Stomach (tissue), 9 donors: ENCODE data around the gene ASMTL. TPM values are rescaled to one million over a fixed set of nuclear protein-coding genes. Genes with fewer than 3 reads are reported as not detected.
A peak's percentile ranks its signal among the peaks of the same experiment; 100 is the strongest.

Source experiments
- DNase-seq, 2 donors: peaks; one replicate each; pipeline versions ENCODE4 v3.0.0 to v3.0.0-alpha.2; 2013 to 2019
- H3K27ac ChIP-seq, 5 donors: fragments of 200-600 bp in 4 of 5; sonication (generic) in 4 of 5; one replicate each; pipeline ENCODE4 v1.5.1; 2013 to 2019; ENCODE audit warnings: mild to moderate bottlenecking in 1 of 5, moderate library complexity in 1 of 5
- H3K27me3 ChIP-seq, 3 donors: fragments of 200-600 bp; sonication (generic); one replicate each; pipeline ENCODE4 v1.5.1; 2017 to 2019; ENCODE audit warnings: mixed run types in 1 of 3
- H3K36me3 ChIP-seq, 4 donors: fragments of 200-600 bp; sonication (generic); 1 replicate in 3 of 4; 2 replicates in 1 of 4; pipeline ENCODE4 v1.5.1; 2016 to 2019
- H3K4me1 ChIP-seq, 4 donors: fragments of 200-600 bp; sonication (generic); one replicate each; pipeline ENCODE4 v1.5.1; 2016 to 2019
- H3K4me3 ChIP-seq, 4 donors: fragments of 200-600 bp; sonication (generic) in 3 of 4; one replicate each; pipeline ENCODE4 v1.5.1; 2016 to 2019; ENCODE audit warnings: mild to moderate bottlenecking in 1 of 4
- H3K9me3 ChIP-seq, 4 donors: fragments of 200-600 bp; sonication (generic); one replicate each; pipeline ENCODE4 v1.5.1; 2016 to 2019
- EP300 ChIP-seq: sonication (generic); formaldehyde crosslinking; IDR thresholded peaks from one replicate; pipeline ENCODE4 v1.6.1; 2017; ENCODE audit warnings: antibody characterized with exemption
- POLR2A ChIP-seq, 4 donors: fragments of 450-650 bp; IDR thresholded peaks; one replicate each; pipeline ENCODE4 v1.6.1; 2016; ENCODE audit warnings: antibody characterized with exemption in 4 of 4, control low read depth in 2 of 4, mild to moderate bottlenecking in 1 of 4, moderate library complexity in 1 of 4
- POLR2AphosphoS5 ChIP-seq, 3 donors: sonication (generic); formaldehyde crosslinking; IDR thresholded peaks; one replicate each; pipeline ENCODE4 v1.6.1; 2016; ENCODE audit warnings: antibody characterized with exemption in 3 of 3
- WGBS, 5 donors: extraction: QIAGEN DNeasy Blood & Tissue Kit in 3 of 5; methylation state at CpG; one replicate each; pipeline versions ENCODE4 v1.1.5 to v1.1.7; 2013 to 2018; 5-methylcytosine and 5-hydroxymethylcytosine counted together
- intact Hi-C: fragments of 100-400 bp; cut with DNase I; formaldehyde crosslinking; loops from one replicate; pipeline ENCODE4 v1.15.1; 2023; ENCODE audit warnings: low total_unique reads
- polyA plus RNA-seq, 3 donors: library from polyadenylated mRNA; stranded (reverse); fragments of 200-250 nt; gene quantifications; one replicate each; pipeline ENCODE4 v1.2.3, GENCODE V29; 2013
- total RNA-seq, 5 donors: library from RNA; depleted of rRNA; stranded (reverse); fragments of >200 nt; gene quantifications; one replicate each; pipeline versions ENCODE4 v1.1.0 to v1.2.3, GENCODE V29; 2014 to 2016
- TF ChIP-seq, protein P1 (sequence below), 7 experiments: fragments of 450-650 bp in 4 of 7; fragments of 200-600 bp in 3 of 7; sonication (generic) in 3 of 7; IDR thresholded peaks; one replicate each; pipeline ENCODE4 v1.5.1; 2016 to 2019; ENCODE audit warnings: antibody characterized with exemption in 7 of 7, control low read depth in 2 of 7, mild to moderate bottlenecking in 1 of 7
- donor health status: healthy with polysubstance abuse.
- donor health status: Bipolar disorder and iron deficiency.
- donor health status: healthy.

ASMTL gene
- total and polyA plus RNA-seq, 8 donors: 5.8 to 45.8 (median 17.9) TPM

DNA sequence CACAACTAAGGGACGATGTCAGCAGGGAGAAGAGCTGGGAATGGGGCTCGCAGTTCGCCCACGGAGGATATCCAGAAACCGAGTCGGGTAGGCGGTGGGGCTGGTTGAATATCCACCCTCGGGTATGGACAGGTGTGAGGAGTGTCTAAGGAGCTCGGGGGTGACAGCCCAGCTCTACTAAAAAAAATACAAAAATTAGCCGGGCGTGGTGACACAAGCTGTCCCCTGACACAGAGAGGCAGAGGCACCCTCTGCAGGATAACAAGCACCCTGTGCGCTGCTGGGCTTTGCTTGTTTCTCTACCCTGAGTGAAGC, 12.2 kb upstream of the ASMTL start:
- H3K9me3 ChIP-seq: no peaks in the 10 kb centered on the region
- intact Hi-C loops: loop anchor here (10.0 kb wide), 1 partner anchor 110 kb away; no protein-coding TSS in a partner anchor
- peaks cover 0 to 7% (median 0%) of the 10 kb centered on the region in 4 donors for H3K36me3 ChIP-seq
- TF ChIP-seq POLR2AphosphoS5 (IDR thresholded peaks at IDR 0.05): no peak
- 53 to 76% (median 72%) methylated on average over 11 to 12 of the region's 12 CpGs for WGBS, 5 donors
- no peak overlapping the region for H3K4me3 ChIP-seq
- H3K27me3 ChIP-seq: peaks cover 0 to 57% (median 13%) of the 10 kb centered on the region in 3 donors
- peak overlapping the region in 1 of 5 donors; percentile 1 for H3K27ac ChIP-seq
- H3K4me1 ChIP-seq: peaks cover 0 to 32% (median 6%) of the 10 kb centered on the region in 4 donors
- peak in 1 of 2 donors; percentile 18 for DNase-seq

DNA sequence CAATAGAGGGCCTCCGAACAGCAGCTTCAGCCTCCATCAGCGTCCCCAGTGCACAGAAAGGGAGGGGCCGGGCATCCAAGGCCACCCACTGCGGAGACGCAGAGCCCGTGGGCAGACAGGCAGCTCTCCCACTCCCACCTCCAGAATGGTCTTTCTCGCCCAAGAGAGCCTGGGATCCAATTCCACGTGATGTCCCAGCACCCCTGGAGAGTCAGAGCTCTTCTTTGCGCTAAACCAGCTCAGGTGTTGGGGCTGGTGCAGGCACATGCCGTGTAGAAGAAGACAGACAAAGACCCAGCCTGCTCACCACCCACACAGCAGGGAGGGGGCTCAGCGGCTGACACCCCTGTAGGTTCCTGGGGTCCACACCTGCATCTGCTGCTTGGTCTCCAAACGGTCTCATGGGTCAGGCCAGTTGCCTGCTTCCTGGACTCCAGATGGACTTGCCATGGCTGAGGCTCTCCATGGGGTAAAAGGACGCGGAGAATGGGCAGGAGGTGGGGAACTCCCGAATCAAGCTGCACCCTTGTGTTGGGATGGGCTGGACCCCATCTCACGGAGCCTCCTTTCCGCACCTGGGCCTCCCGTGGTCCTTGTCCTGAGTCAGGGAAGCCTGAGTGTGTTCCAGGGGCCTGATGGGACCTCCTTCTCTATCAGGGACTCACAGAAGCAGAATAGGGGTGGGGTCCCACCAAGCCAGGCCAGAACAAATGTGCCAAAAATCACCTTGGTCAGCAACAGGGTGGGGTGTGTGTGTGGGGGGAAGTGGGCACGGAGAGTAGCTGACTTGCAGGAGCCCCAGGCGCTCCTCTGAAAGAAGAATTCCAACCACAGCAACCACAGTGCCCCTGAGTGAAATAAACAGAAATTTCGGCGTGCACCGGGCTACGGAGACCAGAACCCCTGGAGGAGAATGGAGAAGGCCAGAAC, 11.6 kb upstream of the ASMTL start:
- TF ChIP-seq POLR2AphosphoS5 (IDR thresholded peaks at IDR 0.05) (no peak), EP300 (no peak), POLR2A (IDR thresholded peaks at IDR 0.05) (no peak)
- TF ChIP-seq, protein P1, sequence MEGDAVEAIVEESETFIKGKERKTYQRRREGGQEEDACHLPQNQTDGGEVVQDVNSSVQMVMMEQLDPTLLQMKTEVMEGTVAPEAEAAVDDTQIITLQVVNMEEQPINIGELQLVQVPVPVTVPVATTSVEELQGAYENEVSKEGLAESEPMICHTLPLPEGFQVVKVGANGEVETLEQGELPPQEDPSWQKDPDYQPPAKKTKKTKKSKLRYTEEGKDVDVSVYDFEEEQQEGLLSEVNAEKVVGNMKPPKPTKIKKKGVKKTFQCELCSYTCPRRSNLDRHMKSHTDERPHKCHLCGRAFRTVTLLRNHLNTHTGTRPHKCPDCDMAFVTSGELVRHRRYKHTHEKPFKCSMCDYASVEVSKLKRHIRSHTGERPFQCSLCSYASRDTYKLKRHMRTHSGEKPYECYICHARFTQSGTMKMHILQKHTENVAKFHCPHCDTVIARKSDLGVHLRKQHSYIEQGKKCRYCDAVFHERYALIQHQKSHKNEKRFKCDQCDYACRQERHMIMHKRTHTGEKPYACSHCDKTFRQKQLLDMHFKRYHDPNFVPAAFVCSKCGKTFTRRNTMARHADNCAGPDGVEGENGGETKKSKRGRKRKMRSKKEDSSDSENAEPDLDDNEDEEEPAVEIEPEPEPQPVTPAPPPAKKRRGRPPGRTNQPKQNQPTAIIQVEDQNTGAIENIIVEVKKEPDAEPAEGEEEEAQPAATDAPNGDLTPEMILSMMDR (IDR thresholded peaks at IDR 0.05): no peak
- Histone ChIP-seq H3K27me3 (peaks cover 0 to 53% (median 13%) of the 10 kb centered on the region in 3 donors), H3K27ac (peak overlapping the region in 1 of 5 donors; percentile 1), H3K36me3 (peaks cover 0 to 7% (median 0%) of the 10 kb centered on the region in 4 donors), H3K9me3 (no peaks in the 10 kb centered on the region), H3K4me3 (no peak overlapping the region), H3K4me1 (peaks cover 0 to 32% (median 6%) of the 10 kb centered on the region in 4 donors)
- DNase-seq: peak in 1 of 2 donors; percentile 17
- intact Hi-C loops: loop anchor here (10.0 kb wide), 1 partner anchor 110 kb away; no protein-coding TSS in a partner anchor
- 71 to 80% (median 76%) methylated on average over 24 of the region's 24 CpGs for WGBS, 5 donors

- intact Hi-C loops: loop anchor here (10.0 kb wide), 1 partner anchor 111 kb away; no protein-coding TSS in a partner anchor
- H3K27ac ChIP-seq: peak overlapping the region in 3 of 5 donors; percentile 20 to 51 (median 38)
- no peaks in the 10 kb centered on the region for H3K9me3 ChIP-seq
- no peak for DNase-seq
- H3K27me3 ChIP-seq: peaks cover 0 to 49% (median 13%) of the 10 kb centered on the region in 3 donors
- peaks cover 0 to 32% (median 6%) of the 10 kb centered on the region in 4 donors for H3K4me1 ChIP-seq
- TF ChIP-seq EP300 (no peak), POLR2AphosphoS5 (IDR thresholded peaks at IDR 0.05) (no peak), POLR2A (IDR thresholded peaks at IDR 0.05) (no peak)
- TF ChIP-seq, protein P1 (IDR thresholded peaks at IDR 0.05): no peak
- H3K4me3 ChIP-seq: no peak overlapping the region
- peaks cover 0 to 7% (median 0%) of the 10 kb centered on the region in 4 donors for H3K36me3 ChIP-seq
- 70 to 88% (median 74%) methylated on average over 5 of the region's 5 CpGs for WGBS, 5 donors
Observed at GRCh38 chrX:1463581-1463980, 10.9 kb upstream of the ASMTL start.

- H3K9me3 ChIP-seq: no peaks in the 10 kb centered on the region
- H3K4me1 ChIP-seq: peaks cover 0 to 24% (median 6%) of the 10 kb centered on the region in 4 donors
- H3K27ac ChIP-seq: peak overlapping the region in 4 of 5 donors; percentile 20 to 51 (median 34)
- DNase-seq: peak; percentile 21 to 66
- H3K4me3 ChIP-seq: no peak overlapping the region
- intact Hi-C loops: loop anchor here (10.0 kb wide), 1 partner anchor 112 kb away; no protein-coding TSS in a partner anchor
- no peak for TF ChIP-seq EP300
- TF ChIP-seq POLR2A (IDR thresholded peaks at IDR 0.05): no peak
- TF ChIP-seq, protein P1 (IDR thresholded peaks at IDR 0.05): no peak
- no peak for TF ChIP-seq POLR2AphosphoS5 (IDR thresholded peaks at IDR 0.05)
- peaks cover 0 to 41% (median 13%) of the 10 kb centered on the region in 3 donors for H3K27me3 ChIP-seq
- WGBS, 5 donors: 45 to 63% (median 52%) methylated on average over 19 of the region's 19 CpGs
- H3K36me3 ChIP-seq: peaks cover 0 to 7% (median 0%) of the 10 kb centered on the region in 4 donors
Observed at GRCh38 chrX:1462596-1463251, 10.0 kb upstream of the ASMTL start.
